C4-2B (cell line): ENCODE results near the gene ZNF565.

Experiments
- CTCF ChIP-seq: fragments of 450-650 bp; conservative IDR thresholded peaks from 2 replicates; pipeline ENCODE4 v1.5.1; 2017; ENCODE audit warnings: mild to moderate bottlenecking
- ZFX ChIP-seq: fragments of 450-650 bp; IDR thresholded peaks from 2 replicates; pipeline ENCODE4 v1.6.1; 2017

- TF ChIP-seq CTCF, result no peak
- TF ChIP-seq ZFX, result no peak
These were observed 73.2 kb downstream of the ZNF565 start for GRCh38 chr19:36141039-36141927.
